Dedifferentiated amniotic fluid mesenchymal stem cell (primary cell): ENCODE results near the gene C10orf71.

Experiments used
- DNase-seq: peaks from one replicate; pipeline ENCODE4 v3.0.0-alpha.2; 2016; ENCODE audit errors: extremely low spot score

The C10orf71 gene

GRCh38 chr10:49375611-49376010 lies 76.6 kb downstream of the C10orf71 start:
- no peak for DNase-seq
